Activated naive CD4-positive, alpha-beta T cell treated with anti-CD3 and anti-CD28 coated beads for 36 hours (primary cell): Measurements from ENCODE around the gene HOXA1. TPM values are rescaled to one million over a fixed set of nuclear protein-coding genes. Genes with fewer than 3 reads are reported as not detected.
"Not testable (repeated sequence)": the region's sequence is repeated elsewhere in the genome, so short reads cannot be mapped to it uniquely, and the experiment has no call there.

ENCODE experiments used
- CTCF ChIA-PET: fragments of 350-600 bp; sonication (Branson Sonifier 250); formaldehyde crosslinking; loops from one replicate; lab custom pipeline; 2021; ENCODE audit warnings: antibody characterized with exemption; lab: Charles Lee
- DNase-seq: peaks from one replicate; pipeline ENCODE4 v3.0.0-alpha.2; 2020
- H3K27ac Mint-ChIP-seq: one replicate; pipeline ENCODE4 v1.8.0; 2021; ENCODE audit warnings: mild to moderate bottlenecking, mixed read lengths
- H3K27me3 Mint-ChIP-seq: one replicate; pipeline ENCODE4 v1.8.0; 2021; ENCODE audit warnings: low read depth, mixed read lengths
- H3K36me3 Mint-ChIP-seq: one replicate; pipeline ENCODE4 v1.8.0; 2021; ENCODE audit warnings: low read depth, mixed read lengths
- H3K4me1 Mint-ChIP-seq: one replicate; pipeline ENCODE4 v1.8.0; 2021; ENCODE audit warnings: low read depth, mixed read lengths
- H3K4me3 Mint-ChIP-seq: one replicate; pipeline ENCODE4 v1.8.0; 2021; ENCODE audit warnings: mild to moderate bottlenecking, moderate library complexity, mixed read lengths
- H3K9me3 Mint-ChIP-seq: one replicate; pipeline ENCODE4 v1.8.0; 2021; ENCODE audit warnings: mixed read lengths
- intact Hi-C: fragments of 100-400 bp; cut with micrococcal nuclease; formaldehyde crosslinking; loops from one replicate; pipeline ENCODE4 v1.15.1; 2023
- total RNA-seq, 2 experiments: library from RNA; stranded (reverse); gene quantifications; one replicate each; pipeline ENCODE4 v1.2.3, GENCODE V29; 2021

The HOXA1 gene
- total RNA-seq, 2 experiments from 2014 or later = 0.24 to 0.30 TPM

GRCh38 chr7:27051451-27051850 lies 44.3 kb downstream of the HOXA1 start:
- intact Hi-C loops = no loop called here
- Mint-ChIP-seq H3K4me3 (no peak overlapping the region), H3K36me3 (no peaks in the 10 kb centered on the region), H3K9me3 (no peaks in the 10 kb centered on the region), H3K27ac (no peak overlapping the region), H3K27me3 (no peaks in the 10 kb centered on the region), H3K4me1 (no peaks in the 10 kb centered on the region)
- DNase-seq = no peak
- CTCF ChIA-PET = no interaction called here

- no peaks in the 10 kb centered on the region for H3K9me3 Mint-ChIP-seq
- no peaks in the 10 kb centered on the region for H3K4me1 Mint-ChIP-seq
- CTCF ChIA-PET = no interaction called here
- no peak for DNase-seq
- H3K27ac Mint-ChIP-seq = no peak overlapping the region
- no peaks in the 10 kb centered on the region for H3K36me3 Mint-ChIP-seq
- H3K27me3 Mint-ChIP-seq = no peaks in the 10 kb centered on the region
- no peak overlapping the region for H3K4me3 Mint-ChIP-seq
- intact Hi-C loops = no loop called here
Observed at GRCh38 chr7:27048438-27048837, 47.4 kb downstream of the HOXA1 start.

- CTCF ChIA-PET = no interaction called here
- intact Hi-C loops = no loop called here
- no peaks in the 10 kb centered on the region for H3K36me3 Mint-ChIP-seq
Observed at GRCh38 chr7:27046854-27047549, 48.8 kb downstream of the HOXA1 start.

GRCh38 chr7:27045972-27046371 lies 49.8 kb downstream of the HOXA1 start:
- DNase-seq, CTCF ChIA-PET, H3K27me3 Mint-ChIP-seq, H3K27ac Mint-ChIP-seq, H3K36me3 Mint-ChIP-seq, H3K9me3 Mint-ChIP-seq, H3K4me3 Mint-ChIP-seq, H3K4me1 Mint-ChIP-seq, intact Hi-C loops: not testable (repeated sequence)

More at GRCh38 chr7:27046854-27047549, 48.8 kb downstream of the HOXA1 start:
- no peak for DNase-seq
- no peaks in the 10 kb centered on the region for H3K9me3 Mint-ChIP-seq
- no peaks in the 10 kb centered on the region for H3K4me1 Mint-ChIP-seq
- H3K27me3 Mint-ChIP-seq = peaks cover 2% of the 10 kb centered on the region
- no peak overlapping the region for H3K4me3 Mint-ChIP-seq
- H3K27ac Mint-ChIP-seq = no peak overlapping the region

- H3K4me1 Mint-ChIP-seq, H3K27me3 Mint-ChIP-seq, H3K4me3 Mint-ChIP-seq, intact Hi-C loops, DNase-seq, H3K36me3 Mint-ChIP-seq, H3K27ac Mint-ChIP-seq, H3K9me3 Mint-ChIP-seq, CTCF ChIA-PET: not testable (repeated sequence)
Observed at GRCh38 chr7:27045066-27045465, 50.7 kb downstream of the HOXA1 start.

Other genes starting within 250 kb of the HOXA1 start
- 1 to 10 TPM; 5.6 to 6.6 TPM for gene SKAP2, start 231.4 kb downstream of the HOXA1 start, total RNA-seq
- gene HOXA2, start 6.7 kb upstream of the HOXA1 start, total RNA-seq = not detected
- gene HOXA4, start 34.8 kb upstream of the HOXA1 start, total RNA-seq = under 1 TPM in 1 of 2 experiments, not detected in 1; 0.14 TPM
- gene HOXA5, start 47.7 kb upstream of the HOXA1 start, total RNA-seq = not detected
- not detected for gene HOXA6, start 51.8 kb upstream of the HOXA1 start, total RNA-seq
- not detected for gene HOXA3, start 56.6 kb upstream of the HOXA1 start, total RNA-seq
- gene HOXA7, start 60.7 kb upstream of the HOXA1 start, total RNA-seq = not detected
- not detected for gene HOXA9, start 69.5 kb upstream of the HOXA1 start, total RNA-seq
- gene HOXA10, start 78.3 kb upstream of the HOXA1 start, total RNA-seq = not detected
- not detected for gene HOXA11, start 89.2 kb upstream of the HOXA1 start, total RNA-seq
- gene HOXA13, start 104.1 kb upstream of the HOXA1 start, total RNA-seq = not detected
- gene EVX1, start 146.8 kb upstream of the HOXA1 start, total RNA-seq = not detected